Lower leg skin (tissue), 3 donors: ENCODE measurements around the gene KDM6A.

Source experiments
- POLR2A ChIP-seq, 2 donors: fragments of 450-650 bp; IDR thresholded peaks; one replicate each; pipeline ENCODE4 v1.6.1; 2016 to 2017; ENCODE audit warnings: antibody characterized with exemption in 2 of 2, mild to moderate bottlenecking in 1 of 2, moderate library complexity in 1 of 2
- TF ChIP-seq, protein P1 (sequence below), 3 donors: fragments of 450-650 bp; IDR thresholded peaks; one replicate each; pipeline ENCODE4 v1.5.1; 2016; ENCODE audit warnings: antibody characterized with exemption in 3 of 3, mild to moderate bottlenecking in 3 of 3, moderate library complexity in 2 of 3

DNA sequence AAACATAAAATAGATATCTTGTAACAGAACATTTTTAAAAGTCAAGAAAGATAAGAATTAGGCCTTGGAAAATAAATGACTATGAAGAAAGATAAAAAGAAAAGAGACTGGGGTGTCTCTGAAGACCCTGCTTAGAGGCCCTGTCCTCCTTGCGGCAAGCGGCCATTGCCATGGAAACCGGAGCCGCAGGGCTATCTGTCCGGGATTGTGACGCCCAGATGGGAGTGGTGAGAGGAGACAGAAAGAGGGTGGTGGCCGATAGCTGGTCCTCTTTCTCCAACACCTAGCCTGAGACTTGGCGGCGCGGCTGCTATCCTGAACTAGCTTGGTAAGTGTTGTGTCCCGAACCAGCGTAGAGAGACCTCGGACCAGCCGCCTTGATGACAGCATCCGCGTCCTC, 29.2 kb upstream of the KDM6A start, which contains the start of gene DUSP21:
- TF ChIP-seq, protein P1, sequence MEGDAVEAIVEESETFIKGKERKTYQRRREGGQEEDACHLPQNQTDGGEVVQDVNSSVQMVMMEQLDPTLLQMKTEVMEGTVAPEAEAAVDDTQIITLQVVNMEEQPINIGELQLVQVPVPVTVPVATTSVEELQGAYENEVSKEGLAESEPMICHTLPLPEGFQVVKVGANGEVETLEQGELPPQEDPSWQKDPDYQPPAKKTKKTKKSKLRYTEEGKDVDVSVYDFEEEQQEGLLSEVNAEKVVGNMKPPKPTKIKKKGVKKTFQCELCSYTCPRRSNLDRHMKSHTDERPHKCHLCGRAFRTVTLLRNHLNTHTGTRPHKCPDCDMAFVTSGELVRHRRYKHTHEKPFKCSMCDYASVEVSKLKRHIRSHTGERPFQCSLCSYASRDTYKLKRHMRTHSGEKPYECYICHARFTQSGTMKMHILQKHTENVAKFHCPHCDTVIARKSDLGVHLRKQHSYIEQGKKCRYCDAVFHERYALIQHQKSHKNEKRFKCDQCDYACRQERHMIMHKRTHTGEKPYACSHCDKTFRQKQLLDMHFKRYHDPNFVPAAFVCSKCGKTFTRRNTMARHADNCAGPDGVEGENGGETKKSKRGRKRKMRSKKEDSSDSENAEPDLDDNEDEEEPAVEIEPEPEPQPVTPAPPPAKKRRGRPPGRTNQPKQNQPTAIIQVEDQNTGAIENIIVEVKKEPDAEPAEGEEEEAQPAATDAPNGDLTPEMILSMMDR (IDR thresholded peaks at IDR 0.05) = no peak
- TF ChIP-seq POLR2A (IDR thresholded peaks at IDR 0.05) = no peak
